Endothelial cell of umbilical vein (primary cell): ENCODE results near the gene IGFL4.

Source experiments
- EZH2 ChIP-seq: IDR thresholded peaks from 2 replicates; pipeline ENCODE4 v1.6.1; 2012; ENCODE audit warnings: borderline replicate concordance, low read depth, mild to moderate bottlenecking, moderate library complexity, low read length, inconsistent platforms; ENCODE audit not compliant: severe bottlenecking
- POLR2A ChIP-seq: IDR thresholded peaks from 2 replicates; pipeline ENCODE4 v1.6.1; 2012; ENCODE audit warnings: low read depth, mild to moderate bottlenecking, control low read depth, low read length
- POLR2AphosphoS5 ChIP-seq: IDR thresholded peaks from 2 replicates; pipeline ENCODE4 v1.6.1; 2012; ENCODE audit warnings: low read depth, mild to moderate bottlenecking, control low read depth, low read length, moderate library complexity; ENCODE audit not compliant: insufficient read depth
- TF ChIP-seq, protein P1 (sequence below), 2 donors: IDR thresholded peaks; 1 replicate in 1 of 2; 2 replicates in 1 of 2; pipeline ENCODE4 v1.5.1; 2011; ENCODE audit warnings: low read length in 2 of 2, mild to moderate bottlenecking in 2 of 2, moderate library complexity in 2 of 2, control low read depth in 1 of 2, inconsistent platforms in 1 of 2, low read depth in 1 of 2; ENCODE audit not compliant: insufficient read depth in 1 of 2; ENCODE audit errors: extremely low read depth in 1 of 2
- TF ChIP-seq, protein P2 (sequence below): IDR thresholded peaks from 2 replicates; pipeline ENCODE4 v1.6.1; 2011; ENCODE audit not compliant: insufficient read depth, insufficient read length

DNA sequence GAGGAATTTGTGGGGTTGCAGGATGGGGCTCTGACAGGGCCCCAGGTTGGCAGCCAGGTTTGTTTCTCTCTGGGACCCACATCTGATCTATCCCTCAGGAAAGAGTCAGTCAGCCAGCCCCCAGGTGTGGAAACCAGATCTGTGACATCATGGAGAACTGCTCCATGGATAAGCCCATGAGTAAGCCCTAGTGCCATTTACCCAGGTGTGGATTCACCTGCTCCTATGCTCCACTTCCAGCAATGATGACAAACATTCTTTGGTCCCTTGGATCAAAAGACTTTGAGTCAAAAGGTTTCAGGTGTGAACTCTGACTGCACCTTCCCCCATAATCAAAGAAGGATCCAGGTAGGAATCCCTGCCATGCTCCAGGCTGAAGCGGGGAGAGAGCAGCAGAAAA, 26.9 kb upstream of the IGFL4 start:
- TF ChIP-seq, protein P1, sequence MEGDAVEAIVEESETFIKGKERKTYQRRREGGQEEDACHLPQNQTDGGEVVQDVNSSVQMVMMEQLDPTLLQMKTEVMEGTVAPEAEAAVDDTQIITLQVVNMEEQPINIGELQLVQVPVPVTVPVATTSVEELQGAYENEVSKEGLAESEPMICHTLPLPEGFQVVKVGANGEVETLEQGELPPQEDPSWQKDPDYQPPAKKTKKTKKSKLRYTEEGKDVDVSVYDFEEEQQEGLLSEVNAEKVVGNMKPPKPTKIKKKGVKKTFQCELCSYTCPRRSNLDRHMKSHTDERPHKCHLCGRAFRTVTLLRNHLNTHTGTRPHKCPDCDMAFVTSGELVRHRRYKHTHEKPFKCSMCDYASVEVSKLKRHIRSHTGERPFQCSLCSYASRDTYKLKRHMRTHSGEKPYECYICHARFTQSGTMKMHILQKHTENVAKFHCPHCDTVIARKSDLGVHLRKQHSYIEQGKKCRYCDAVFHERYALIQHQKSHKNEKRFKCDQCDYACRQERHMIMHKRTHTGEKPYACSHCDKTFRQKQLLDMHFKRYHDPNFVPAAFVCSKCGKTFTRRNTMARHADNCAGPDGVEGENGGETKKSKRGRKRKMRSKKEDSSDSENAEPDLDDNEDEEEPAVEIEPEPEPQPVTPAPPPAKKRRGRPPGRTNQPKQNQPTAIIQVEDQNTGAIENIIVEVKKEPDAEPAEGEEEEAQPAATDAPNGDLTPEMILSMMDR (IDR thresholded peaks at IDR 0.05; ENCODE audit: extremely low read depth in 1 of 2, insufficient read depth in 1 of 2, low read depth in 1 of 2, low read length in 2 of 2) = no peak
- TF ChIP-seq EZH2 = no peak
- TF ChIP-seq, protein P2, sequence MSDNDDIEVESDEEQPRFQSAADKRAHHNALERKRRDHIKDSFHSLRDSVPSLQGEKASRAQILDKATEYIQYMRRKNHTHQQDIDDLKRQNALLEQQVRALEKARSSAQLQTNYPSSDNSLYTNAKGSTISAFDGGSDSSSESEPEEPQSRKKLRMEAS = no peak
- no peak for TF ChIP-seq POLR2AphosphoS5
- TF ChIP-seq POLR2A = no peak
